Loucy (cell line): Measurements from ENCODE around the gene HBS1L.

Experiments
- EZH2phosphoT487 ChIP-seq: fragments of 200-600 bp; IDR thresholded peaks from 2 replicates; pipeline ENCODE4 v1.6.1; 2018; ENCODE audit warnings: antibody characterized with exemption, mild to moderate bottlenecking, moderate library complexity, borderline replicate concordance
- TF ChIP-seq, protein P1 (sequence below): fragments of 200-600 bp; sonication (generic); conservative IDR thresholded peaks from 2 replicates; pipeline ENCODE4 v1.5.1; 2014; ENCODE audit warnings: mild to moderate bottlenecking, antibody characterized with exemption, low read length

DNA sequence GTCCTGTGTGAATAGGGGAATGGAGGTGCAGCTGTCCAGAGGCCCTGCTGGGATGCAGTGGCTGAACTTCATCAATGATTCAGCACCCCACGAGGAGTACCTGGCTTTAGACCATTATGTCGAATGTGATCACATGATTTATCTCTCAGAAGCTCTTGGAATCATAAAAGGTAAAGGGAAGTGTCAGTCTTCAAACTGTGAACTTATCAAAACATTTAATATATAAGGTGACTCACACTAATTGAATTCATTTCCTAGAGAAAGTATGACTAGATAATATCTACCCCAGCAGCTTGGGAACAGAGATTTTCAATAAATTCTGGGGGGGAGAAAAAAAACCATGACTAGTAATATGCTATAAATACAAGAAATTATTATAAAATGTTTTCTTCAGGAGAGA is 134.2 kb downstream of the HBS1L start:
- TF ChIP-seq, protein P1, sequence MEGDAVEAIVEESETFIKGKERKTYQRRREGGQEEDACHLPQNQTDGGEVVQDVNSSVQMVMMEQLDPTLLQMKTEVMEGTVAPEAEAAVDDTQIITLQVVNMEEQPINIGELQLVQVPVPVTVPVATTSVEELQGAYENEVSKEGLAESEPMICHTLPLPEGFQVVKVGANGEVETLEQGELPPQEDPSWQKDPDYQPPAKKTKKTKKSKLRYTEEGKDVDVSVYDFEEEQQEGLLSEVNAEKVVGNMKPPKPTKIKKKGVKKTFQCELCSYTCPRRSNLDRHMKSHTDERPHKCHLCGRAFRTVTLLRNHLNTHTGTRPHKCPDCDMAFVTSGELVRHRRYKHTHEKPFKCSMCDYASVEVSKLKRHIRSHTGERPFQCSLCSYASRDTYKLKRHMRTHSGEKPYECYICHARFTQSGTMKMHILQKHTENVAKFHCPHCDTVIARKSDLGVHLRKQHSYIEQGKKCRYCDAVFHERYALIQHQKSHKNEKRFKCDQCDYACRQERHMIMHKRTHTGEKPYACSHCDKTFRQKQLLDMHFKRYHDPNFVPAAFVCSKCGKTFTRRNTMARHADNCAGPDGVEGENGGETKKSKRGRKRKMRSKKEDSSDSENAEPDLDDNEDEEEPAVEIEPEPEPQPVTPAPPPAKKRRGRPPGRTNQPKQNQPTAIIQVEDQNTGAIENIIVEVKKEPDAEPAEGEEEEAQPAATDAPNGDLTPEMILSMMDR = no peak
- TF ChIP-seq EZH2phosphoT487 = no peak
